Duodenal mucosa (tissue), 2 donors: ENCODE measurements around the gene PEX7.
"Not testable (repeated sequence)": the region's sequence is repeated elsewhere in the genome, so short reads cannot be mapped to it uniquely, and the experiment has no call there.

Experiments
- H3K27ac ChIP-seq: one replicate; pipeline ENCODE4 v1.7.0; 2013; ENCODE audit warnings: low read depth, low read length
- H3K27me3 ChIP-seq, 2 donors: one replicate each; pipeline ENCODE4 v1.7.0; 2013; ENCODE audit warnings: low read length in 2 of 2, control low read depth in 1 of 2; ENCODE audit not compliant: insufficient read depth in 2 of 2, control insufficient read depth in 1 of 2
- H3K36me3 ChIP-seq, 2 donors: one replicate each; pipeline ENCODE4 v1.7.0; 2013; ENCODE audit warnings: low read length in 2 of 2, control low read depth in 1 of 2; ENCODE audit not compliant: insufficient read depth in 2 of 2, control insufficient read depth in 1 of 2
- H3K4me1 ChIP-seq, 2 donors: one replicate each; pipeline ENCODE4 v1.7.0; 2013; ENCODE audit warnings: low read length in 2 of 2, control low read depth in 1 of 2; ENCODE audit not compliant: insufficient read depth in 2 of 2, control insufficient read depth in 1 of 2
- H3K4me3 ChIP-seq, 2 donors: one replicate each; pipeline ENCODE4 v1.7.0; 2013; ENCODE audit warnings: low read length in 2 of 2, low read depth in 1 of 2
- H3K9ac ChIP-seq, 2 donors: one replicate each; pipeline ENCODE4 v1.7.0; 2013; ENCODE audit warnings: low read length in 2 of 2, low read depth in 1 of 2
- H3K9me3 ChIP-seq, 2 donors: one replicate each; pipeline ENCODE4 v1.7.0; 2013; ENCODE audit warnings: low read length in 2 of 2, control low read depth in 1 of 2; ENCODE audit not compliant: control insufficient read depth in 1 of 2

Gene PEX7

GRCh38 chr6:136803608-136804007 is 18.8 kb upstream of the PEX7 start:
- no peaks in the 10 kb centered on the region for H3K36me3 ChIP-seq
- no peaks in the 10 kb centered on the region for H3K27me3 ChIP-seq
- H3K9me3 ChIP-seq: peaks cover 0 to 4% of the 10 kb centered on the region in 2 donors
- H3K4me1 ChIP-seq: no peaks in the 10 kb centered on the region
- H3K27ac ChIP-seq: no peak overlapping the region
- H3K4me3 ChIP-seq: no peak overlapping the region
- H3K9ac ChIP-seq: no peak overlapping the region

GRCh38 chr6:136809091-136809860 is 13.1 kb upstream of the PEX7 start:
- Histone ChIP-seq H3K27ac (no peak overlapping the region), H3K36me3 (no peaks in the 10 kb centered on the region), H3K9ac (no peak overlapping the region), H3K9me3 (no peaks in the 10 kb centered on the region), H3K4me3 (no peak overlapping the region), H3K27me3 (no peaks in the 10 kb centered on the region), H3K4me1 (no peaks in the 10 kb centered on the region)

GRCh38 chr6:136811272-136811671 is 11.1 kb upstream of the PEX7 start:
- Histone ChIP-seq H3K4me1 (no peaks in the 10 kb centered on the region), H3K9ac (no peak overlapping the region), H3K36me3 (no peaks in the 10 kb centered on the region), H3K4me3 (no peak overlapping the region), H3K27me3 (no peaks in the 10 kb centered on the region), H3K27ac (no peak overlapping the region), H3K9me3 (no peaks in the 10 kb centered on the region)

- Histone ChIP-seq H3K4me1 (no peaks in the 10 kb centered on the region), H3K36me3 (no peaks in the 10 kb centered on the region), H3K27ac (no peak overlapping the region), H3K4me3 (no peak overlapping the region), H3K9ac (no peak overlapping the region), H3K9me3 (no peaks in the 10 kb centered on the region), H3K27me3 (no peaks in the 10 kb centered on the region)
Observed at GRCh38 chr6:136812174-136812573, 10.2 kb upstream of the PEX7 start.

DNA sequence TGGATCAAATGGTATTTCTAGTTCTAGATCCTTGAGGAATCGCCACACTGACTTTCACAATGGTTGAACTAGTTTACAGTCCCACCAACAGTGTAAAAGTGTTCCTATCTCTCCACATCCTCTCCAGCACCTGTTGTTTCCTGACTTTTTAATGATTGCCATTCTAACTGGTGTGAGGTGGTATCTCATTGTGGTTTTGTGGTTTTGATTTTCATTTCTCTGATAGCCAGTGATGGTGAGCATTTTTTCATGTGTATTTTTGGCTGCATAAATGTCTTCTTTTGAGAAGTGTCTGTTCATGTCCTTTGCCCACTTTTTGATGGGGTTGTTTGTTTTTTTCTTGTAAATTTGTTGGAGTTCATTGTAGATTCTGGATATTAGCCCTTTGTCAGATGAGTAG is 6.8 kb upstream of the PEX7 start:
- H3K9ac ChIP-seq, H3K9me3 ChIP-seq, H3K27me3 ChIP-seq, H3K4me3 ChIP-seq, H3K36me3 ChIP-seq, H3K4me1 ChIP-seq, H3K27ac ChIP-seq: not testable (repeated sequence)

DNA sequence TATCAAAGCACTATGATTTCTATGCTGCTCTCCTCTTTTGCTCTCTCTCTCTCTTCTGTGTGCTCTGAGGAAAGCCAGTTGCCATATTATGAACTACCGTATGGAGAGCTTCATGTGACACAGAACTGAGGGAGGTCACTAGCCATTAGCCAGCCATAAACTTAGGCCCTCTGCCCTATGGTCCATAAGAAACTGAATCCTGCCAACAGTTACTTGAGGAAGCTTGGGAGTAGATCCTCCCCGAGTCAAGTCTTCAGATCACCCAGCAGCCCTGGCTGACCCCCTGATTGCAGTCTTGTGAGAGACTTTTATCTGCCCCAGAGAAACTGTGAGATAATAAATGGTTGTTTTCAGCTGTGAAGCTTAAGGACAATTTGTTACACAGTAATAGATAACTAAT is 5.7 kb upstream of the PEX7 start:
- H3K9me3 ChIP-seq: no peaks in the 10 kb centered on the region
- no peaks in the 10 kb centered on the region for H3K36me3 ChIP-seq
- no peak overlapping the region for H3K9ac ChIP-seq
- no peak overlapping the region for H3K27ac ChIP-seq
- H3K4me3 ChIP-seq: no peak overlapping the region
- no peaks in the 10 kb centered on the region for H3K27me3 ChIP-seq
- H3K4me1 ChIP-seq: peaks cover 0 to 6% of the 10 kb centered on the region in 2 donors

DNA sequence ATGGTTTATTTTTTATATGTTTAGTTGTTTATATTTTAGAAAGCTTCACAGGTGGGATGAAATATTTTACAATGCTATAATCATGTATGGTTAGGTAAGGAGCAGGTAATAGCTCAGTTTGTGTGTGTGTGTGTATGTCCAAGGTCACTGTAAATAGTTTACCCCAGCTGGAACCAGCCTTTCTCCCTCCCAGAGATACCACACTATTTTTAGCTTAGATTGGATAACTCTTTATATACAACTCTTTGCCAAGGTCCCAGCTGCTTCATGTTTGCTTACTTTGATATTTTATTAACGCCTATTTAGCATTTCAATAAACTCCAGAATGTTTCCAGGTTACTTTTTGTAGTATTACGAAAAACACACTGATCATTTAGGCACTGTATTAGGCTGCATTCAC is 1.8 kb upstream of the PEX7 start:
- Histone ChIP-seq H3K9ac (no peak overlapping the region), H3K4me1 (peaks cover 4 to 11% of the 10 kb centered on the region in 2 donors), H3K4me3 (no peak overlapping the region), H3K36me3 (no peaks in the 10 kb centered on the region), H3K27ac (no peak overlapping the region), H3K9me3 (no peaks in the 10 kb centered on the region), H3K27me3 (no peaks in the 10 kb centered on the region)

DNA sequence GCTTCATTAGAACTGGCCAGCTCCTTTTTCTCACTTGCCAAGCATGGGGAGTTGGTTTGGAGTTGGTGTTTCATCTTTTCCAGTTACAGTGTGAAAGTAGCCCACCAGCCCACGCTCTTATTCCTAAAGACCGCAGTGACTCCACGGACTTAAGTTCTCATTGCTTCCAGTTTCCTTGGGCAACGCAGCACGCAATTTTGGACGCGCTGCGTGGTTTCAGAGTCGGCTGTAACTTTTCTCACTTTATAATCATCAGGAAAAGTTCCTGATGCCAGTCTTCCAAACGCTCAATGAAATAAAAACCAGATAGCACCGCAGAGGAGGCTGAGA is 381 bp upstream of the PEX7 start:
- Histone ChIP-seq H3K36me3 (peaks cover 0 to 6% of the 10 kb centered on the region in 2 donors), H3K27me3 (no peaks in the 10 kb centered on the region), H3K4me1 (peaks cover 4 to 11% of the 10 kb centered on the region in 2 donors), H3K4me3 (peak overlapping the region; percentile 81 to 97), H3K9ac (peak overlapping the region; percentile 67 to 78), H3K27ac (peak overlapping the region; percentile 87), H3K9me3 (no peaks in the 10 kb centered on the region)

DNA sequence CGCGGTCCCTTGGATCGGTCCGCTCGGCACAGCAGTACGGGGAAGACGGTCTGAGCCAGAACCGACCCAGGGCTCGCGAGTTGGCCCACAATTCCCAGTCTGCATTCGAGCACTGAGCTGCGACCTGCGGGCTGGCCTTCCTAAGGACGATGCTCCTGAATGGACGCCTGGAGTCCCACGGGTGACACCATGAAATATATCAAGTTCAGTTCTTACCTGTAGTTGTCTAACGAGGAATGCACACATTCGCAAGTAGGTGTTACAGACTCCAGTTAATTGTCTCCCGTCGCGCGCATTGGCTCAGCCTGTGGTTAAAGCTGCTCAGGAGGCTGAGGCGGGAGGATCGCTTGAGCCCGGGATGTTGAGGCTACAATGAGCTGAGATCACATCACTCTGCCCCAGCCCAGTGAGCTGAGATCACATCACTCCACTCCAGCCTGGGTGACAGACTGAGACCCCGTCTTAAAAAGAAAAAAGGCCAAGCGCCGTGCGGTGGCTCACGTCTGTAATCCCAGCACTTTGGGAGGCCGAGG is 802 bp downstream of the PEX7 start:
- peak overlapping the region; percentile 67 to 78 for H3K9ac ChIP-seq
- H3K4me3 ChIP-seq: peak overlapping the region; percentile 81 to 97
- no peaks in the 10 kb centered on the region for H3K9me3 ChIP-seq
- H3K4me1 ChIP-seq: peaks cover 4 to 11% of the 10 kb centered on the region in 2 donors
- H3K27ac ChIP-seq: peak overlapping the region; percentile 87
- H3K36me3 ChIP-seq: peaks cover 0 to 6% of the 10 kb centered on the region in 2 donors
- no peaks in the 10 kb centered on the region for H3K27me3 ChIP-seq

- peaks cover 4 to 9% of the 10 kb centered on the region in 2 donors for H3K4me1 ChIP-seq
- H3K36me3 ChIP-seq: peaks cover 0 to 6% of the 10 kb centered on the region in 2 donors
- no peak overlapping the region for H3K9ac ChIP-seq
- H3K4me3 ChIP-seq: no peak overlapping the region
- no peaks in the 10 kb centered on the region for H3K27me3 ChIP-seq
- H3K9me3 ChIP-seq: peaks cover 0 to 1% of the 10 kb centered on the region in 2 donors
- H3K27ac ChIP-seq: no peak overlapping the region
Observed at GRCh38 chr6:136826216-136826615, 3.8 kb downstream of the PEX7 start.
